Neural progenitor cell (in vitro differentiated cells): Measurements from ENCODE around the gene TANC2. TPM values are rescaled to one million over a fixed set of nuclear protein-coding genes. Genes with fewer than 3 reads are reported as not detected.

ENCODE experiments used
- DNase-seq: peaks from one replicate; pipeline ENCODE4 v3.0.0-alpha.2; 2016; ENCODE audit warnings: low spot score
- H2AFZ ChIP-seq: fragments of 200-600 bp; sonication (generic); replicated peaks from 2 replicates; pipeline ENCODE4 v1.6.1; 2016; ENCODE audit warnings: antibody characterized with exemption
- H3F3A ChIP-seq: fragments of 200-600 bp; sonication (generic); 2 replicates; pipeline ENCODE4 v1.6.1; 2016; ENCODE audit warnings: antibody characterized with exemption, low read depth
- H3K27ac ChIP-seq: fragments of 200-600 bp; sonication (generic); 2 replicates; pipeline ENCODE4 v1.5.1; 2016; ENCODE audit warnings: mild to moderate bottlenecking
- H3K27me3 ChIP-seq: fragments of 200-600 bp; sonication (generic); 2 replicates; pipeline ENCODE4 v1.6.1; 2016; ENCODE audit warnings: mild to moderate bottlenecking, moderate library complexity
- H3K36me3 ChIP-seq: fragments of 200-600 bp; sonication (generic); 2 replicates; pipeline ENCODE4 v1.5.1; 2016
- H3K4me1 ChIP-seq: fragments of 200-600 bp; sonication (generic); 2 replicates; pipeline ENCODE4 v1.6.1; 2016; ENCODE audit warnings: mixed run types
- H3K4me2 ChIP-seq: fragments of 200-600 bp; sonication (generic); 2 replicates; pipeline ENCODE4 v1.6.1; 2016
- H3K4me3 ChIP-seq: fragments of 200-600 bp; sonication (generic); 2 replicates; pipeline ENCODE4 v1.5.1; 2016
- H3K79me2 ChIP-seq: fragments of 200-600 bp; sonication (generic); 2 replicates; pipeline ENCODE4 v1.6.1; 2016; ENCODE audit warnings: low read depth
- H3K9ac ChIP-seq: fragments of 200-600 bp; sonication (generic); 2 replicates; pipeline ENCODE4 v1.6.1; 2016
- H3K9me3 ChIP-seq: fragments of 200-600 bp; sonication (generic); 2 replicates; pipeline ENCODE4 v1.5.1; 2016; ENCODE audit warnings: low read depth
- H4K20me1 ChIP-seq: fragments of 200-600 bp; sonication (generic); 2 replicates; pipeline ENCODE4 v1.6.1; 2016; ENCODE audit warnings: low read depth
- H3K27ac Mint-ChIP-seq: 3 replicates; pipeline ENCODE4 v1.8.0; 2021; ENCODE audit warnings: mixed read lengths
- H3K27me3 Mint-ChIP-seq: 2 replicates; pipeline ENCODE4 v1.8.0; 2022; ENCODE audit warnings: low read depth, mild to moderate bottlenecking, inconsistent platforms, moderate library complexity, mixed read lengths; ENCODE audit not compliant: insufficient read depth
- H3K36me3 Mint-ChIP-seq: 3 replicates; pipeline ENCODE4 v1.8.0; 2021; ENCODE audit warnings: mixed read lengths
- H3K4me1 Mint-ChIP-seq: 3 replicates; pipeline ENCODE4 v1.8.0; 2021; ENCODE audit warnings: mixed read lengths
- H3K4me3 Mint-ChIP-seq: 3 replicates; pipeline ENCODE4 v1.8.0; 2021; ENCODE audit warnings: mild to moderate bottlenecking, moderate library complexity, mixed read lengths
- H3K9me3 Mint-ChIP-seq: 3 replicates; pipeline ENCODE4 v1.8.0; 2020; ENCODE audit warnings: mixed read lengths
- CTCF ChIP-seq: fragments of 200-600 bp; sonication (generic); IDR thresholded peaks from 2 replicates; pipeline ENCODE4 v1.5.1; 2017; ENCODE audit warnings: antibody characterized with exemption, mild to moderate bottlenecking
- EZH2 ChIP-seq: fragments of 200-600 bp; sonication (generic); IDR thresholded peaks from 2 replicates; pipeline ENCODE4 v1.6.1; 2017; ENCODE audit warnings: antibody characterized with exemption, mild to moderate bottlenecking, moderate library complexity
- EZH2phosphoT487 ChIP-seq: fragments of 200-600 bp; sonication (generic); IDR thresholded peaks from 2 replicates; pipeline ENCODE4 v1.6.1; 2017; ENCODE audit warnings: antibody characterized with exemption
- total RNA-seq: library from RNA; depleted of rRNA; stranded (reverse); fragments of >200 nt; gene quantifications from 2 replicates; pipeline ENCODE4 v1.2.3, GENCODE V29; 2015; ENCODE audit warnings: low replicate concordance

Gene TANC2
- total RNA-seq, 1 donor from 2014 or later = 8.3 TPM

- no peaks in the 10 kb centered on the region for H3K36me3 Mint-ChIP-seq
- peak overlapping the region; percentile 75 for H3K27ac Mint-ChIP-seq
- H3K9me3 Mint-ChIP-seq = no peaks in the 10 kb centered on the region
- Histone ChIP-seq H3K9ac (no peak overlapping the region), H3K4me1 (peaks cover 15% of the 10 kb centered on the region), H4K20me1 (peaks cover 9% of the 10 kb centered on the region), H3K9me3 (no peaks in the 10 kb centered on the region), H3K4me2 (peak overlapping the region; percentile 72), H2AFZ (peak overlapping the region; percentile 87), H3K27me3 (peaks cover 28% of the 10 kb centered on the region), H3K4me3 (peak overlapping the region; percentile 57), H3K79me2 (peaks cover 2% of the 10 kb centered on the region), H3K27ac (no peak overlapping the region), H3K36me3 (no peaks in the 10 kb centered on the region), H3F3A (peaks cover 22% of the 10 kb centered on the region)
- peak overlapping the region; percentile 91 for H3K4me3 Mint-ChIP-seq
- H3K4me1 Mint-ChIP-seq = peaks cover 25% of the 10 kb centered on the region
- peaks cover 10% of the 10 kb centered on the region for H3K27me3 Mint-ChIP-seq
- no peak for DNase-seq
- no peak for TF ChIP-seq CTCF
- no peak for TF ChIP-seq EZH2phosphoT487
- no peak for TF ChIP-seq EZH2
Observed at GRCh38 chr17:62965174-62965685, 805 bp upstream of the TANC2 start.

- peaks cover 22% of the 10 kb centered on the region for H3F3A ChIP-seq
- H3K27me3 ChIP-seq = peaks cover 28% of the 10 kb centered on the region
- peak overlapping the region; percentile 75 for H2AFZ ChIP-seq
- peak; percentile 73 for DNase-seq
- H3K27ac ChIP-seq = no peak overlapping the region
- Mint-ChIP-seq H3K4me3 (peak overlapping the region; percentile 92), H3K9me3 (no peaks in the 10 kb centered on the region), H3K27me3 (peaks cover 10% of the 10 kb centered on the region), H3K4me1 (peaks cover 25% of the 10 kb centered on the region), H3K27ac (peak overlapping the region; percentile 24), H3K36me3 (no peaks in the 10 kb centered on the region)
- H4K20me1 ChIP-seq = peaks cover 9% of the 10 kb centered on the region
- no peak overlapping the region for H3K9ac ChIP-seq
- H3K79me2 ChIP-seq = peaks cover 8% of the 10 kb centered on the region
- H3K4me3 ChIP-seq = peak overlapping the region; percentile 88
- no peaks in the 10 kb centered on the region for H3K36me3 ChIP-seq
- peaks cover 15% of the 10 kb centered on the region for H3K4me1 ChIP-seq
- TF ChIP-seq EZH2phosphoT487 (no peak), EZH2 (no peak), CTCF (no peak)
- H3K9me3 ChIP-seq = peaks cover 2% of the 10 kb centered on the region
- H3K4me2 ChIP-seq = peak overlapping the region; percentile 94
Observed at GRCh38 chr17:62966426-62967204, 580 bp downstream of the TANC2 start.

DNA sequence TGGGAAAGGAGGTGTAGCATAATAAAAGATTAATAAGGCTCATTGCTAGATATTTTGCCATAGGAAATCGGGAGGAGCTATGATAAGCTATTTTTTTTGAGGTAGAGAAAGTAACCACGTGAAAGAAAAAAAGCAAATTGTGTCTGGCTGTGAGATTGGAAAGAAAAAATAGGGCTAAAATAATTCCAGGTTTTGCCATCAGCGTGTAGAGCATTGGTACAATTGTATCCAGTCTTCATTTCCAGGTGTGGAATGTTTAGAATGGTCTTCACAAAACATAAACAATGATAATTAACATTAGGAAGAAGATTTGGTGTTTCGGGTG, 1.1 kb downstream of the TANC2 start:
- peak overlapping the region; percentile 92 for H3K4me3 Mint-ChIP-seq
- H3F3A ChIP-seq = peaks cover 22% of the 10 kb centered on the region
- H2AFZ ChIP-seq = no peak overlapping the region
- peak overlapping the region; percentile 88 for H3K4me3 ChIP-seq
- peaks cover 28% of the 10 kb centered on the region for H3K27me3 ChIP-seq
- no peak overlapping the region for H3K27ac ChIP-seq
- peaks cover 10% of the 10 kb centered on the region for H3K27me3 Mint-ChIP-seq
- H3K27ac Mint-ChIP-seq = peak overlapping the region; percentile 24
- no peaks in the 10 kb centered on the region for H3K36me3 Mint-ChIP-seq
- peaks cover 25% of the 10 kb centered on the region for H3K4me1 Mint-ChIP-seq
- TF ChIP-seq EZH2 = no peak
- no peak for TF ChIP-seq CTCF
- TF ChIP-seq EZH2phosphoT487 = no peak
- peaks cover 15% of the 10 kb centered on the region for H3K4me1 ChIP-seq
- peaks cover 9% of the 10 kb centered on the region for H4K20me1 ChIP-seq
- no peaks in the 10 kb centered on the region for H3K36me3 ChIP-seq
- DNase-seq = no peak
- peaks cover 7% of the 10 kb centered on the region for H3K9me3 ChIP-seq
- peaks cover under 1% of the 10 kb centered on the region for H3K9me3 Mint-ChIP-seq
- H3K79me2 ChIP-seq = peaks cover 8% of the 10 kb centered on the region
- peak overlapping the region; percentile 94 for H3K4me2 ChIP-seq
- no peak overlapping the region for H3K9ac ChIP-seq
